Measurements from ENCODE around the gene FAM107A.
"Not testable (repeated sequence)": the region's sequence is repeated elsewhere in the genome, so short reads cannot be mapped to it uniquely, and the experiment has no call there.

The FAM107A gene

DNA sequence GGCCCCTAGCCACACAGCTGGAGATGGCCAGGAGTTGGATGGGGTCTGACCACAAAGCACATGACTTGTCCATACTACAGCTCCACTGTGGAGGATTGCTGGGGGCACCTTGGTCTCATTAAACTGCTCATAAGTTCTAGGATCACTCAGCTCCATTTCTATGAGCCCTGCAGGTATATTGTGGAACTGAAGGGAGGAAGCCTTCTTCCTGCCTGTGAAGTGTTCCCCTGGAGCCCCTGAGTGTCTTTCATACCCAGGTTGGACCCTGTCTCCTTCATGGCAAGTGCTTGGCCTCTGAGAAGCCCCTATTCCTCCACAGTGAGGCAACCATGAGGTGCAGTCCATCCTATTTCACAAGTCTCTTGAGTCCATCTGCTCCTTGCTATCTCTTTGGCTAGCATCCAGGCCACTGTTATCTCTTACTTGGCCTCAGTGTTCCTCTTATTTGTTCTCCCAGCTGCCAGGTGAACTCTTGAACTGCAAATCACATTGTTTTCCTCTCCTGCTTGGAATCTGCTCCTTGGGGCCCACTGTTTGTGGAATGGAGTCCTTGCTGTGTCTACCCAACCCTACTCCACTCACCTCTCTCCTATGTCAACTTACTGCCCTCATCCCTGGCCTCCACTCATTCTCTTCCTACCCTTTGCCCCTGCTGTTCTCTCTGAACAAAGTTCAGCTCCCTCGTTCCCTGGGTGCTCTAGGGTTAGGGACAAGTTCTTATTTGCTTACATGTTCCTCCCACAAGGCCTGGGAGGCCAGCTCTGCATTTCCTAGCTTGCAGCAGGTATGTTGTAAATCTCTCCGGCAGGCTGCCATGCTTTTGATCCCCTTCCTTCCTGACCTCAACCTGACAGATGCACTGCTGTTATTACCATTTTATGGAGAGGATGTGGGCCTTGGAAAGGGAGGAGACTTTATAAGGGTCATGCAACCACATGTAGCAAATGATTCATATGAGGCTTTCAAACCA, 41.4 kb downstream of the FAM107A start:
- peak in 1 of 5 experiments; percentile 28 for DNase-seq

GRCh38 chr3:58534592-58535494, 42.3 kb downstream of the FAM107A start:
- no peak for DNase-seq

GRCh38 chr3:58532794-58533220, 44.4 kb downstream of the FAM107A start:
- DNase-seq: peak; percentile 47 to 87 (median 64)

DNA sequence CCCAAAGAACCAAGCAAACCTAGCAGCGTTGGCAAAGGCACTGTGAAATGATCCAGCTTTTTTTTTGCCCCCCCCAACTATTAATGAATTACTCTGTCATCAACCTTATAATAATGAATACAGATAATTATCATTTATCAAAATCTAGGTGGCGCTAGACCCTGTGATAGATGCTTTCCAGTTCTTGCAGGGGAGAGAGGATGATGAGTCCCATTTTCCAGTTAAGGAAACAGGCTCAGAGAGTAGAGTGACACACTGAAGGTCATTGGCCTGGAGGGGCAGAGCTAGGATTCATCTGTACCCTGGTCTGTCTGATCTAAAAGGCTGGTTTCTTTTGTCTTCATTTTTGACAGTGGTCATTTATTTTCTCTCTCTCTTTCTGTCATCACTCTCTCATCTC, 45.2 kb downstream of the FAM107A start:
- DNase-seq: no peak

GRCh38 chr3:58531555-58531954, 45.6 kb downstream of the FAM107A start:
- no peak for DNase-seq

GRCh38 chr3:58530354-58530865, 46.8 kb downstream of the FAM107A start:
- DNase-seq: no peak

DNA sequence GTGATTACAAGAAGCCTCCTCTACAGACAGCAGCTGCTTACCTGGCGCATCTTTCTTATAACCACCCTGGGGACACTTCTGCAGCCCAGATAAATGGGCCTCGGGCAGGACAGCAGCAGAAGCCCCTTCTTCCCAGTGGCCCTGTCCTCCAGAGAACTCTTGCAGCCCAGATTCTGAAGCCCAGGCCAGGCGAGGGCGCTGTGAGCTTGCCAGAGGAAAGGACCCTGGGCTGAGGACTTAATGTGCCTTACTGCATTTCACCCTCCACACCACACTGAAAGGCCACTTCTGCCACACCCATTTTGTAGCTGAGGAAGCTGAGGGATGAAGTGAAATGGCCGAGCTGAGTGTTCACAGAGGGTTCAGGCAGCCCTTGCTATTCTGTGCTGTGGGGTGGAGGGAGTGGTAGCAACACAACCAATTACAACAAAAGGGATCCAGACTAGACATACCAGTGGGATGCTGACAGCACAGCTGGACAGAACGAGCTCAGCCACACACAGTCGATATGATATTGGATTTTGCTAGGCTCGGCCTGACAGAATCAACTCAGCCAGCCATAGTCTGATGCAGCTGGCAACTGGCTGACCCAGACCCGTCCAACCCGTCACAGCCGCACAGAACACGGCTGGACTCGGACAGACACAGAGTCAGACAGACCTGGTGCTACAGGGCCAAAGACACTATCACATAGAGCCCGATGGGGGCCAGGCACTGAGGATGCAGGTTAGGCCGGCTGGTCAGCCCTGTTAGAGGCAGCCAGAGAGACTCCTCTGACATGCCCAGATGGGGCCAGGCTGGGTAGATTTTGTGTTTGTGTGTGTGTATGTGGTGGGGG, 47.5 kb downstream of the FAM107A start:
- peak in 1 of 5 experiments; percentile 27 for DNase-seq

DNA sequence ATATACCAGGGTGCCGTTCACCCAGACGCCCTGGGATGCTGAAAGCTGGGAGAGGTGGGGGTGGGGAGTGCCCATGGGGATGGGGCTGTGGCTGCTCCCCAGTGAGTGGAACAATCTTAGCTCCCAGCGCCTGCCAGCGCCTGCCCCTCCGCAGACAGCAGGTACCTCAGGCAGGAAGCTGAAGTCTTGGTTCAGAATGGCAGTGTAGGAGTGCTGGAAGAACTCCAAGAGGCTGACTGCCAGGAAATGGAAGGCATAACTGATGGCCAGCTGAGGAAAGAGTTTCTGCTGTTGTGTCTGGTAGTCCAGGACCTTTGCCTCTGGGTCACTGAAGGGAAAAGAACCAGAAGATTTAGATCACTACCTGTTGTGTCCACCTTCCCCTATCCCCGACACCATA, 48.6 kb downstream of the FAM107A start:
- no peak for DNase-seq

GRCh38 chr3:58527440-58527839, 49.8 kb downstream of the FAM107A start:
- not testable (repeated sequence) for DNase-seq

GRCh38 chr3:58526515-58526957, 50.7 kb downstream of the FAM107A start:
- no peak for DNase-seq

GRCh38 chr3:58524326-58524888, 52.8 kb downstream of the FAM107A start:
- DNase-seq: no peak

GRCh38 chr3:58522759-58523425, 54.3 kb downstream of the FAM107A start:
- DNase-seq: no peak

GRCh38 chr3:58521917-58522631, 55.1 kb downstream of the FAM107A start:
- DNase-seq: no peak

GRCh38 chr3:58521336-58521670, 55.9 kb downstream of the FAM107A start:
- DNase-seq: no peak

- DNase-seq: no peak
These were observed 56.5 kb downstream of the FAM107A start for GRCh38 chr3:58520403-58521335.

DNA sequence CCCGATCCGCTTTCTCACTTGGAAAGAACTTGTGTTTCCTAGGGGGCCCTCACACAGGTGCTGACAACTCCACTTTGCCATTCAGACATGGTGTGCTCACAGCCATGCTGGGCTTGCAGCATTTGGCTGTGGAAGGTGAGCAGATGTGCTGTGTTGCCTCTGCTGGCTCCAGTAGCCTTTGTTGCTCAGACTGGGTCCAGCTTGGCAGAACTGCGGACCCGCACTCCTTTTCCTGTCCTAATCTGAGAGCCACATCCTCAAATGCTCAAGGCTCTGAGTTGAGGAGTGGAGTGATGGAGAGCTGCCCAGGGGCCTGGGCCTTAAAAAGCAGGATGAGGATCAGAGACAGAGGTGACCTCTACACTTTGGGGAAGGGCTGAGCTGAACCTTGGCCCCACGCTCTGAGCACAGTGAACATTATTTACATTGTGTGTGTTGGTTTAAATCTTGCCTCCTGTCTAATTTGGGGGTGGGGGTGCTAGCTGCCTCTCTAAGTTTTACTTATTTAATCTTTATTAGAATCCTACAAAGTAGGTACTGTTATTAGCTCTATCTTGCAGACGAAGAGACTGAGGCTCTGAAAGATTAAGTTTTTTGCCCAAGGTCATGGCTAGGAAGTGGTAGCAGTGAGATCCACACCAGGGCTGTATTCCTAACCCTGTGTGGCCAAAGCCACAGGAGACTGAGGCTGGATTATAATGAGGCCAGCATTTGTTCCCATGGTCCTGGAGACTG, 57.4 kb downstream of the FAM107A start:
- DNase-seq: no peak

DNA sequence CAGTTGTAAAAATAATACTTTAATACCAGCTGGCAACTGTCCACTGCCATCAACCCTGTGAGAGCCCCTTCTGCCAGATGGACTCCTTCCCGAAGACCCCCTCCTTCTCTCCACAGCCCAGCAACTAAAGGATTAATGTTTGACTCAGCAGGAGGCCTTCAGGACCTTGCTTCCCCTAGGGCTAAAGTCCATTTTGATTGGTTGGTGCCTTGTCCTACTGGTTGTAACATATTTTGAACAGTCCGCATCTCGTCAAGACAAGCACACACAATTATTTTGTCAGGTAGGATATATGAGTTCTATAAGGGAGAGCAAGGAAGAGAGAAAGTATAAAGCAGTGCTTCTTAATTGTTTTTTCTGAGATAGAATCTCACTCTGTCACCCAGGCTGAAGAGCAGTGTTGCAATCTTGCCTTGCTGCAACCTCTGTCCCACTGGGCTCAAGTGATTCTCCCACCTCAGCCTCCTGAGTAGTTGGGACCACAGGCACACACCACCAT, 58.9 kb downstream of the FAM107A start:
- no peak for DNase-seq

DNA sequence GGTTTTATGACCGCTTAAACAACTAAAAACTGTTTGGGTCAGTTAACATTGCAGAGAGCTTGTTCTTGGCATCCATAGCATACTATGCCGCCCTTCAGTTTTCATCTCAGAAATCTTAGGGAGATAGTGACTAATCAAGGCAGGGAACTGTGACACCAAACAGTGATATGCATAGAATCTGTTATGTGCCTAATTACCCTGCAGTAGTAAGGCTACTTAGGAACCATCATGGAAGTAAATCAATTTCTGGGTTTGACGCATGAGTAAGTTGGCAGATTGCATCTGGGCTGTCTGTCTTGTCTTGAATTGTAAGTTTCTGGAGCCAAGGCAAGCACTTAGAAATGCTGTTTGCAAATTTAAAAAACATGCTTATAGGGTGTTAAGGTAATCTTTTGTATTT, 62.8 kb downstream of the FAM107A start:
- no peak for DNase-seq
